Left lobe of liver (tissue), 2 donors: ENCODE measurements around the gene SLC39A6. TPM values are rescaled to one million over a fixed set of nuclear protein-coding genes. Genes with fewer than 3 reads are reported as not detected.
"Not testable (repeated sequence)": the region's sequence is repeated elsewhere in the genome, so short reads cannot be mapped to it uniquely, and the experiment has no call there.

Experiments
- ATAC-seq: fragments of 200-7000 bp; cut with Tn5 transposase; one replicate; pipeline ENCODE4 v1.9.1; 2020; ENCODE audit warnings: mild to moderate bottlenecking, moderate library complexity
- DNase-seq: peaks from one replicate; pipeline ENCODE4 v3.0.0-alpha.2; 2020; ENCODE audit warnings: low spot score
- total RNA-seq: library from RNA; stranded (reverse); gene quantifications from one replicate; pipeline ENCODE4 v1.2.1, GENCODE V29; 2021
- donor health status: DM: no; HTN: no; CAD: no; lungs with moderate emphysema.
- donor health status: DM: no; HTN: yes; CAD: no.

The SLC39A6 gene
- total RNA-seq, 1 donor from 2014 or later, result 6.6 TPM

DNA sequence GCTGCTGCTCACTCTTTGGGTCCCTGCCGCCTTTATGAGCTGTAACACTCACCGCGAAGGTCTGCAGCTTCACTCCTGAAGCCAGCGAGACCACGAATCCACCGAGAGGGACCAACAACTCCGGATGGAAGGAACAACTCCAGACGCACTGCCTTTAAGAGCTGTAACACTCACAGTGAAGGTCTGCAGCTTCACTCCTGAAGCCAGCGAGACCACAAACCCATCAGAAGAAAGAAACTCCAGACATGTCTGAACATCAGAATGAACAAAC lies 64.4 kb downstream of the SLC39A6 start:
- DNase-seq, ATAC-seq: not testable (repeated sequence)

DNA sequence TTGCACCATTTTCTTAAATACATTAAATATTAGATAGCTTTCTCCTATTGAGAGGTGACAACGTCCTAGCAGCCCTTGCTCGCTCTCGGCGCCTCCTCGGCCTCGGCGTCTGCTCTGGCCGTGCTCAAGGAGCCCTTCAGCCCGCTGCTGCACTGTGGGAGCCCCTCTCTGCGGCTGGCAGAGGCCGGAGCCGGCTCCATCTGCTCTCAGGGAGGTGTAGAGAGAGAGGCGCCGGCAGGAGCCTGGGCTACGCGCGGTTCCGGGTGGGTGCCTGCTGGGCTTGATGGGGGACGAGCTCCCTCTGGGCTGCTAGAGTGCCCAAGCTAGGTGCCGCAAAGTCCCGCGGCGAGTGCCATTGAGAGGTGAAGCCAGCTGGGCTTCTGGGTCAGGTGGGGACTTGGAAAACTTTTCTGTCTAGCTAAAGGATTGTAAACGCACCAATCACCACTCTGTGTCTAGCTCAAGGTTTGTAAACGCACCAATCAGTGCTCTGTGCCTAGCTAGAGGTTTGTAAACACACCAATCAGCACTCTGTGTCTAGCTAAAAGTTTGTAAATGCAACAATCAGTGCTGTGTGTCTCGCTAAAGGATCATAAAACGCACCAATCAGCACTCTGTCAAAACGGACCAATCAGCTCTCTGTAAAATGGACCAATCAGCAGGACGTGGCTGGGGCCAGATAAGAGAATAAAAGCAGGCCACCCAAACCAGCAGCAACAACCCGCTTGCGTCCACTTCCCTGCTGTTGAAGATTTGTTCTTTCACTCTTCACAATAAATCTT lies 64.9 kb downstream of the SLC39A6 start:
- no peak for DNase-seq
- no peak for ATAC-seq

DNA sequence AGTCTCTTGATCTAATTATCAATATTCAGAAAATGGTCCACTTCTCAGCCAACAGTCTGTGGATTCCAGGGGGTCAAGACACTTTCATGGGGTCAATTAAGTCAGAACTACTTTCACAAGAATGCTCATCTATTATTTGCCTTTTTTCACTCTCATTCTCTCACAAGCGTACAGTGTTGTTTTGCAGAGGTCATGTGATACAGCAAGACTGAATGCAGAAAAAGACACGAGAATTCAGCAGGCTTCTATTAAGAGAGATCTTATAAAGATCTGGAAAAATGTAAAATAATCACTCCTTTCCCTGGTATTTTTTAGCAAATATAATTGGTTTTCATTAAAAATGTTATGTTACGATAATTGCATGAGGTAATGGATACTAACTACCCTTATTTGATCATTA lies 70.5 kb downstream of the SLC39A6 start:
- ATAC-seq, result no peak
- DNase-seq, result no peak

Other genes starting within 250 kb of the SLC39A6 start
- 16.7 TPM for gene RPRD1A, start 61.8 kb downstream of the SLC39A6 start, total RNA-seq
- gene ELP2, start 559 bp upstream of the SLC39A6 start, total RNA-seq, result 52.1 TPM
- gene MOCOS, start 58.2 kb upstream of the SLC39A6 start, total RNA-seq, result 27.4 TPM
- gene FHOD3, start 168.4 kb upstream of the SLC39A6 start, total RNA-seq, result 0.40 TPM